ENCODE results near the gene HOXB13. TPM values are rescaled to one million over a fixed set of nuclear protein-coding genes. Genes with fewer than 3 reads are reported as not detected.
A peak's percentile ranks its signal among the peaks of the same experiment; 100 is the strongest.

The HOXB13 gene
- polyA plus RNA-seq, 1 experiment: not detected

DNA sequence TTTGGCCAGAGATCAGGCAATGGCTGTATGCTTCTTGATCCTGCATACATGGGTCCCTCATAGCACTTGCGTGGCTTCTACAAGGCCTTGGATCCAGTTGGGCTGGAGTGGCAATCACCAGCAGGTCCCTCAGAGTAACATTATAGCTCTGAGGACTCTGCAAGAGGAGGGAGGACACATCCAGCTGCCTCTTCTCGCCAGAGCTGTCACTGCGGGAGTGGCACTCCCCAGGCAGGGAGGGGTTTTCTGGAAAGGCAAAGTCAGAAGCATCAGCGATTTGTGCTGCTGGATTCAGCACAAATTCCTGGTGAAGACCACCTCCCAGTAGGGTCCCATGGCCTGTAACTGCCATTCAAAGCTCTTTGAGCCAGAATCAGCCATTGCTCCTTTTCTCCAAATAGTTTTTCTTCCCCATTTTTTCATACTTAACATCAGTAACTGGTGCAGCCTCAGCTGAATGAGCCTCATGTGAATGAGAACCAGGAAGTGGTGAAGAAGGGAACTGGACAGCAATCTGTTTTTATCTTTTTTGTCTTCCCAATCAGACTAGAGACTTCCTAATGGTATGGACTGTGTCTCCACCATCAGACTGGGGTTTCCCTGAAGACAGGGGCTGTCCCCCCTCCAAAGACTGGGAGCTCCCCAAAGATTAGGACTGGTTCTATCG, 40.6 kb upstream of the HOXB13 start:
- ChIA-PET POLR2A (no interaction called here), CTCF (interaction anchor here (1.2 to 1.3 kb wide), 3 partner anchors 22 to 45 kb away, joined by 3 to 4 read pairs (median 4); no protein-coding TSS in a partner anchor)
- H3K27ac ChIP-seq (ENCODE audit: low read depth, low read length): no peak overlapping the region
- TF ChIP-seq, protein P1, sequence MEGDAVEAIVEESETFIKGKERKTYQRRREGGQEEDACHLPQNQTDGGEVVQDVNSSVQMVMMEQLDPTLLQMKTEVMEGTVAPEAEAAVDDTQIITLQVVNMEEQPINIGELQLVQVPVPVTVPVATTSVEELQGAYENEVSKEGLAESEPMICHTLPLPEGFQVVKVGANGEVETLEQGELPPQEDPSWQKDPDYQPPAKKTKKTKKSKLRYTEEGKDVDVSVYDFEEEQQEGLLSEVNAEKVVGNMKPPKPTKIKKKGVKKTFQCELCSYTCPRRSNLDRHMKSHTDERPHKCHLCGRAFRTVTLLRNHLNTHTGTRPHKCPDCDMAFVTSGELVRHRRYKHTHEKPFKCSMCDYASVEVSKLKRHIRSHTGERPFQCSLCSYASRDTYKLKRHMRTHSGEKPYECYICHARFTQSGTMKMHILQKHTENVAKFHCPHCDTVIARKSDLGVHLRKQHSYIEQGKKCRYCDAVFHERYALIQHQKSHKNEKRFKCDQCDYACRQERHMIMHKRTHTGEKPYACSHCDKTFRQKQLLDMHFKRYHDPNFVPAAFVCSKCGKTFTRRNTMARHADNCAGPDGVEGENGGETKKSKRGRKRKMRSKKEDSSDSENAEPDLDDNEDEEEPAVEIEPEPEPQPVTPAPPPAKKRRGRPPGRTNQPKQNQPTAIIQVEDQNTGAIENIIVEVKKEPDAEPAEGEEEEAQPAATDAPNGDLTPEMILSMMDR (IDR thresholded peaks at IDR 0.05; ENCODE audit: low read depth, low read length): no peak
- H3K27me3 ChIP-seq (ENCODE audit: control insufficient read depth, insufficient read depth, low read length): peaks cover 25% of the 10 kb centered on the region
- H3K9me3 ChIP-seq (ENCODE audit: control insufficient read depth, insufficient read depth, low read length): no peaks in the 10 kb centered on the region
- no peak for DNase-seq (ENCODE audit: low read depth, low spot score)
- H3K4me3 ChIP-seq (ENCODE audit: low read depth, low read length): no peak overlapping the region

DNA sequence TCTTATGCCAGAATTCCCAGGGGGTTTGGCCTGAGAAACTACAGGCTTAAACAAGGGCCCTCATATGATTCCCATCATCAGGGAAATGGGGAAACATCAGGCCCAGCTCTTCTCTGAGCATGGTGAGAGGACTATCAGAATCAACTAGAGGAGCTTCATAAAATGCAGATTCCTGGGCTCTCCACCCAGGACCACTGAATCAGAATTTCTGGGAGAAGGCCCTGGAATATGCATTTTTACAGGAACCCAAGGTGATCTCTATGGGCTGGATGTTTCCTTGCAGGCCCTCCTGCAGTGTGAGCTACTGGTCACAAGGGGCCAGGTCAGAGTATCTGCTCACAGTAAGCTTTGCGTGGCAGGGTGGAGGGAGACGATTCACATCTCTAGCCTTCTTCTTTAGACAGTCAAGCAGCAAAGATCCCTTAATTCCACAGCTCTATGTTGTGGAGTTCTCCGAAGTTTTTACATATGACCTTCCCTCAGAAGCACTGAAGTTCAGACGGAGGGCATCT, 38.8 kb upstream of the HOXB13 start:
- POLR2A ChIA-PET: no interaction called here
- H3K27me3 ChIP-seq (ENCODE audit: control insufficient read depth, insufficient read depth, low read length): peaks cover 32% of the 10 kb centered on the region
- TF ChIP-seq, protein P1 (IDR thresholded peaks at IDR 0.05; ENCODE audit: low read depth, low read length): 0 out of 2 replicates have a peak, but pooled peaks have one; percentile 5

DNA sequence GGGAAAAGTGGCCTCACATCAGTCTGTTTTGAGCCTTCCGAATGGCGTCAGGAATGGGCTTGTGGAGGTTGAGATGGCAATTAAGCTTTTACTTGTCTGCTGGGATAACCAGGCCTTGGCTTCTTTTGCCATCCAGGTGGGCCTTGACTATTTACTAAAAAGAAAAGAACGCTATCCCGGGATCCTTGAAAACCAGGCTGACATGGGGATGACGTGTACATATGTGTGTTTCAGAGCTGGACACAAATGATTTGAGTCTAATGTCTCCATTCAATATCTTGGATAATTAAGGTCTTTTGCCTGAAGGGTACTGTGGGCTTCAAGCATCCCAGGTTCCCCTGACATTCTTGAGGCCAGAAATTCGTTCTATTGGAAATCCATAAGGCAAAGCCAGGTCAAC, 32.6 kb upstream of the HOXB13 start:
- Histone ChIP-seq H3K27me3 (ENCODE audit: control insufficient read depth, insufficient read depth, low read length) (peaks cover 46% of the 10 kb centered on the region), H3K9me3 (ENCODE audit: control insufficient read depth, insufficient read depth, low read length) (no peaks in the 10 kb centered on the region), H3K4me3 (ENCODE audit: low read depth, low read length) (no peak overlapping the region), H3K27ac (ENCODE audit: low read depth, low read length) (no peak overlapping the region)
- no peak for DNase-seq (ENCODE audit: low read depth, low spot score)
- CTCF ChIA-PET: no interaction called here
- POLR2A ChIA-PET: no interaction called here
- TF ChIP-seq, protein P1 (IDR thresholded peaks at IDR 0.05; ENCODE audit: low read depth, low read length): no peak

More for the DNA sequence above, 38.8 kb upstream of the HOXB13 start:
- no peak for DNase-seq (ENCODE audit: low read depth, low spot score)
- Histone ChIP-seq H3K9me3 (ENCODE audit: control insufficient read depth, insufficient read depth, low read length) (no peaks in the 10 kb centered on the region), H3K4me3 (ENCODE audit: low read depth, low read length) (no peak overlapping the region), H3K27ac (ENCODE audit: low read depth, low read length) (no peak overlapping the region)
- CTCF ChIA-PET: interaction anchor here (1.3 kb wide), 1 partner anchor 112 kb away, joined by 4 read pairs; no protein-coding TSS in a partner anchor

DNA sequence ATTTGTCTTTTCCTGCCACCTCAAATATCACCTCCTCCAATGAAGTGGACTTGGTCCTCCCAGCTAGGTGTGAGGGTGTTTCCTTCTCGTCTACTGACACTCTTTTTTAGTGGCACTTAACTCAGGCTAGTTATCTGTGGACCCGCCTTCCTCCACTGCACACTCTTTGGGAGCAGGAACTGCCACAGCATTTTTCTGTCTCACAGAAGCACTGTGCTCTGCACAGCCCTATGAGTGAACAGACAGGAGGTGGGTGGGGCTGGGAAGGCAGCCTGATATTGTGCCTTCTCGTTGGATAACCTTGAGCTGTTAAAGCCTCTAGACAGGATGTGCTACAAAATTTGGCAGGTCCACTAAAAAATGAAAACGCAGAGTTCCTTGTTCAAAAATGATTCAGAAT, 31.9 kb upstream of the HOXB13 start:
- CTCF ChIA-PET: no interaction called here
- POLR2A ChIA-PET: no interaction called here

DNA sequence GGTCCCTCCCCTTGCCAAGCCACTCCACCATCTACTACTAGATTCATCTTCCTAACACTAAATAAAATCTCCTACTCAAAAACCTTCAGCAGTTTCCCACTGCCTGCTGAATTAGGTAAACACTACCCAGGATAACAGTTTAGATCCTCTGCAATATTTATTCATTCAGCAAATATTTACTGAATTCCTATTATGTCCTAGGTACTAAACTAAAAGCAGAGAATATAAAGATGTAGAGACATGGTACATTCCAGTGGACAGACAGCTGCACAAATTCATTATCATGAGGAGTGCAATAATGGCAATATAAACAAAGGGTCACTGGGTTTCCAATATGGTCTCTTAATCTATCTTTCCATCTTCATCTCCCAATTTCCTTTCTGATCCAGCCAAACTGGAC, 30.7 kb upstream of the HOXB13 start:
- H3K27ac ChIP-seq (ENCODE audit: low read depth, low read length): no peak overlapping the region
- peaks cover 59% of the 10 kb centered on the region for H3K27me3 ChIP-seq (ENCODE audit: control insufficient read depth, insufficient read depth, low read length)
- DNase-seq (ENCODE audit: low read depth, low spot score): no peak
- POLR2A ChIA-PET: no interaction called here
- H3K9me3 ChIP-seq (ENCODE audit: control insufficient read depth, insufficient read depth, low read length): peaks cover 7% of the 10 kb centered on the region; the same call in 1 of the 2 replicates
- TF ChIP-seq, protein P1 (IDR thresholded peaks at IDR 0.05; ENCODE audit: low read depth, low read length): no peak
- CTCF ChIA-PET: interaction anchor here (0.5 kb wide), 1 partner anchor 164 kb away, joined by 3 read pairs; no protein-coding TSS in a partner anchor
- H3K4me3 ChIP-seq (ENCODE audit: low read depth, low read length): no peak overlapping the region

More for the DNA sequence above, 31.9 kb upstream of the HOXB13 start:
- no peak overlapping the region for H3K4me3 ChIP-seq (ENCODE audit: low read depth, low read length)
- H3K27ac ChIP-seq (ENCODE audit: low read depth, low read length): no peak overlapping the region
- H3K9me3 ChIP-seq (ENCODE audit: control insufficient read depth, insufficient read depth, low read length): no peaks in the 10 kb centered on the region
- peaks cover 53% of the 10 kb centered on the region for H3K27me3 ChIP-seq (ENCODE audit: control insufficient read depth, insufficient read depth, low read length)
- DNase-seq (ENCODE audit: low read depth, low spot score): no peak
- TF ChIP-seq, protein P1 (IDR thresholded peaks at IDR 0.05; ENCODE audit: low read depth, low read length): no peak
